A549 treated with Mapracorat at 1 μM for 4 hours (cell line): ENCODE results near the gene FAAP20. TPM values are rescaled to one million over a fixed set of nuclear protein-coding genes. Genes with fewer than 3 reads are reported as not detected.

Experiments used
- total RNA-seq: library from RNA; stranded (reverse); fragments of 200-300 nt; extraction: Qiagen RNA extraction; gene quantifications from 5 replicates; pipeline ENCODE4 v1.2.3, GENCODE V29; 2022

Gene FAAP20
- 34.5 to 65.1 TPM (median 58.1 TPM) in 5 replicates for total RNA-seq

GRCh38 chr1:2194319-2194897 lies at the start of gene FAAP20:
Gene FAAP20, minus strand, starts transcription at chr1:2194772. Its CDS starts 23 bp downstream, at chr1:2194749.

GRCh38 chr1:2228157-2228594 lies 33.6 kb upstream of the FAAP20 start, which contains the start of gene SKI:
Gene SKI, plus strand, starts transcription at chr1:2228319. Its CDS starts 448 bp downstream, at chr1:2228767.

Other genes starting within 250 kb of the FAAP20 start
- 0.06 TPM in 1 of 5 replicates, not detected in the others for gene CFAP74, start 191.0 kb downstream of the FAAP20 start, total RNA-seq
- 0.27 to 0.78 TPM (median 0.38 TPM) in 5 replicates for gene GABRD, start 175.4 kb downstream of the FAAP20 start, total RNA-seq
- 7.4 to 10.0 TPM (median 9.6 TPM) in 5 replicates for gene PRKCZ, start 144.4 kb downstream of the FAAP20 start, total RNA-seq
- gene SKI, start 33.5 kb upstream of the FAAP20 start, total RNA-seq, result 18.5 to 28.5 TPM (median 25.0 TPM) in 5 replicates
- gene MORN1, start 196.8 kb upstream of the FAAP20 start, total RNA-seq, result 5.3 to 7.1 TPM (median 5.8 TPM) in 5 replicates
- gene RER1, start 197.1 kb upstream of the FAAP20 start, total RNA-seq, result 98.5 to 135 TPM (median 120 TPM) in 5 replicates
- gene PEX10, start 217.8 kb upstream of the FAAP20 start, total RNA-seq, result 20.0 to 26.3 TPM (median 24.8 TPM) in 5 replicates